ENCODE results near the gene HLA-A.

Gene HLA-A

DNA sequence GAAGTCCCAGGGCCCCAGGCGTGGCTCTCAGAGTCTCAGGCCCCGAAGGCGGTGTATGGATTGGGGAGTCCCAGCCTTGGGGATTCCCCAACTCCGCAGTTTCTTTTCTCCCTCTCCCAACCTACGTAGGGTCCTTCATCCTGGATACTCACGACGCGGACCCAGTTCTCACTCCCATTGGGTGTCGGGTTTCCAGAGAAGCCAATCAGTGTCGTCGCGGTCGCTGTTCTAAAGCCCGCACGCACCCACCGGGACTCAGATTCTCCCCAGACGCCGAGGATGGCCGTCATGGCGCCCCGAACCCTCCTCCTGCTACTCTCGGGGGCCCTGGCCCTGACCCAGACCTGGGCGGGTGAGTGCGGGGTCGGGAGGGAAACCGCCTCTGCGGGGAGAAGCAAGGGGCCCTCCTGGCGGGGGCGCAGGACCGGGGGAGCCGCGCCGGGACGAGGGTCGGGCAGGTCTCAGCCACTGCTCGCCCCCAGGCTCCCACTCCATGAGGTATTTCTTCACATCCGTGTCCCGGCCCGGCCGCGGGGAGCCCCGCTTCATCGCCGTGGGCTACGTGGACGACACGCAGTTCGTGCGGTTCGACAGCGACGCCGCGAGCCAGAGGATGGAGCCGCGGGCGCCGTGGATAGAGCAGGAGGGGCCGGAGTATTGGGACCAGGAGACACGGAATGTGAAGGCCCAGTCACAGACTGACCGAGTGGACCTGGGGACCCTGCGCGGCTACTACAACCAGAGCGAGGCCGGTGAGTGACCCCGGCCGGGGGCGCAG lies at the start of gene HLA-A:
Gene HLA-A, plus strand, starts transcription at position 258 of the 778 bp plus-strand sequence. Its CDS starts 22 bp downstream, at position 280.
- H3K4me1 ChIP-seq (ENCODE audit: control insufficient read depth, insufficient read depth, low read length): peaks cover 6% of the 10 kb centered on the region
- H3K27me3 ChIP-seq (ENCODE audit: control insufficient read depth, insufficient read depth, low read length): no peaks in the 10 kb centered on the region
- no peaks in the 10 kb centered on the region for H3K9me3 ChIP-seq (ENCODE audit: control insufficient read depth, low read length)
- peak within 1 kb of the TSS; percentile 98 for H3K9ac ChIP-seq (ENCODE audit: low read length)
- peaks cover 10% of the 10 kb centered on the region for H3K36me3 ChIP-seq (ENCODE audit: control insufficient read depth, insufficient read depth, low read length)
- H3K4me3 ChIP-seq (ENCODE audit: low read length): peak within 1 kb of the TSS; percentile 83

GRCh38 chr6:29892696-29893095 lies 49.6 kb upstream of the HLA-A start:
- no peaks in the 10 kb centered on the region for H3K27me3 ChIP-seq (ENCODE audit: control insufficient read depth, insufficient read depth, low read length)
- H3K9me3 ChIP-seq (ENCODE audit: control insufficient read depth, low read length): no peaks in the 10 kb centered on the region
- peaks cover 4% of the 10 kb centered on the region for H3K4me1 ChIP-seq (ENCODE audit: control insufficient read depth, insufficient read depth, low read length)
- H3K4me3 ChIP-seq (ENCODE audit: low read length): no peak overlapping the region
- no peaks in the 10 kb centered on the region for H3K36me3 ChIP-seq (ENCODE audit: control insufficient read depth, insufficient read depth, low read length)
- H3K9ac ChIP-seq (ENCODE audit: low read length): no peak overlapping the region

- H3K27me3 ChIP-seq (ENCODE audit: control insufficient read depth, insufficient read depth, low read length): no peaks in the 10 kb centered on the region
- H3K9me3 ChIP-seq (ENCODE audit: control insufficient read depth, low read length): no peaks in the 10 kb centered on the region
- H3K4me1 ChIP-seq (ENCODE audit: control insufficient read depth, insufficient read depth, low read length): no peaks in the 10 kb centered on the region
- H3K36me3 ChIP-seq (ENCODE audit: control insufficient read depth, insufficient read depth, low read length): no peaks in the 10 kb centered on the region
- H3K4me3 ChIP-seq (ENCODE audit: low read length): no peak overlapping the region
- H3K9ac ChIP-seq (ENCODE audit: low read length): no peak overlapping the region
Observed at GRCh38 chr6:29899281-29899680, 43.1 kb upstream of the HLA-A start.

GRCh38 chr6:29905286-29905685 lies 37.0 kb upstream of the HLA-A start:
- H3K9me3 ChIP-seq (ENCODE audit: control insufficient read depth, low read length): no peaks in the 10 kb centered on the region
- H3K4me3 ChIP-seq (ENCODE audit: low read length): no peak overlapping the region
- H3K27me3 ChIP-seq (ENCODE audit: control insufficient read depth, insufficient read depth, low read length): no peaks in the 10 kb centered on the region
- no peaks in the 10 kb centered on the region for H3K4me1 ChIP-seq (ENCODE audit: control insufficient read depth, insufficient read depth, low read length)
- H3K9ac ChIP-seq (ENCODE audit: low read length): no peak overlapping the region
- H3K36me3 ChIP-seq (ENCODE audit: control insufficient read depth, insufficient read depth, low read length): no peaks in the 10 kb centered on the region

- no peak overlapping the region for H3K4me3 ChIP-seq (ENCODE audit: low read length)
- H3K36me3 ChIP-seq (ENCODE audit: control insufficient read depth, insufficient read depth, low read length): no peaks in the 10 kb centered on the region
- H3K27me3 ChIP-seq (ENCODE audit: control insufficient read depth, insufficient read depth, low read length): no peaks in the 10 kb centered on the region
- no peak overlapping the region for H3K9ac ChIP-seq (ENCODE audit: low read length)
- H3K9me3 ChIP-seq (ENCODE audit: control insufficient read depth, low read length): no peaks in the 10 kb centered on the region
- no peaks in the 10 kb centered on the region for H3K4me1 ChIP-seq (ENCODE audit: control insufficient read depth, insufficient read depth, low read length)
Observed at GRCh38 chr6:29907637-29908340, 34.5 kb upstream of the HLA-A start.

DNA sequence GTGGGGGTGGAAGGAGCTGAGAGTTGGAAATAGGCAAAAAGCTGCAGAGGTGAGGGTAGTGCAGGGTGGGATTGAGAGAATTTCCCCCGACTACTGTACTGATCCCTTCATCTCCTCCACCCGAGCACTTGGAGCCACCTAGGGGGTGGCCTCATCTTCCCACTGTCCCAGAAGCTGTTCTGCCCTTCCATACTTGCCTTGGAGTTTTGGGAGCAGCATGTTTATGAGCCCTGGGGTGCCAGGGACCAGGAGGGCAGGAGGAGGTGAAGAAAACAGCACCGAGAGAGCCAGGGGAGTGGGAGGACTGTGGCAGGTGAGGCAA lies 34.0 kb upstream of the HLA-A start:
- H3K4me3 ChIP-seq (ENCODE audit: low read length): no peak overlapping the region
- H3K9me3 ChIP-seq (ENCODE audit: control insufficient read depth, low read length): no peaks in the 10 kb centered on the region
- no peaks in the 10 kb centered on the region for H3K27me3 ChIP-seq (ENCODE audit: control insufficient read depth, insufficient read depth, low read length)
- H3K36me3 ChIP-seq (ENCODE audit: control insufficient read depth, insufficient read depth, low read length): no peaks in the 10 kb centered on the region
- H3K4me1 ChIP-seq (ENCODE audit: control insufficient read depth, insufficient read depth, low read length): no peaks in the 10 kb centered on the region
- no peak overlapping the region for H3K9ac ChIP-seq (ENCODE audit: low read length)

DNA sequence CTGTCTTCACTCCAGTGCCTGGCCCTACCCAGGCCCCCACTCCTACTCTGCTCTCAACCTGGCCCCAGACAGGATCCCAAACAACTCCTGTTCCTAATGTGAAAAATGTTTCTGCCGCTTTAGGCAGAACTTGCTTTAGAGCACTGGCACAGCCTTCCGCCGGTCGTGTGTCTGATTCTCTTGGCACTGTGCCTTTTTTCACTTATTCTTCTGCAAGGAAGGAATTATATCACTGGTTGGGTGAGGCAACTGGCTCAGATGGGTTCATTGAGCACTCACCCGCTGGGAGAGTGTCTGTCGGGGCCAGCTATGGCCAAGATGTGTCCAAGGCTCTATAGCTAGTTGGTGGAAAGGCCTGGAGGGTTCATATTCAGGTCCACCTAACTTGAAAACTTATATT lies 33.6 kb upstream of the HLA-A start:
- Histone ChIP-seq H3K36me3 (ENCODE audit: control insufficient read depth, insufficient read depth, low read length) (no peaks in the 10 kb centered on the region), H3K9me3 (ENCODE audit: control insufficient read depth, low read length) (no peaks in the 10 kb centered on the region), H3K27me3 (ENCODE audit: control insufficient read depth, insufficient read depth, low read length) (no peaks in the 10 kb centered on the region), H3K9ac (ENCODE audit: low read length) (no peak overlapping the region), H3K4me1 (ENCODE audit: control insufficient read depth, insufficient read depth, low read length) (no peaks in the 10 kb centered on the region), H3K4me3 (ENCODE audit: low read length) (no peak overlapping the region)

GRCh38 chr6:29909985-29910384 lies 32.3 kb upstream of the HLA-A start:
- no peaks in the 10 kb centered on the region for H3K36me3 ChIP-seq (ENCODE audit: control insufficient read depth, insufficient read depth, low read length)
- H3K9ac ChIP-seq (ENCODE audit: low read length): no peak overlapping the region
- H3K4me1 ChIP-seq (ENCODE audit: control insufficient read depth, insufficient read depth, low read length): no peaks in the 10 kb centered on the region
- no peaks in the 10 kb centered on the region for H3K9me3 ChIP-seq (ENCODE audit: control insufficient read depth, low read length)
- H3K27me3 ChIP-seq (ENCODE audit: control insufficient read depth, insufficient read depth, low read length): no peaks in the 10 kb centered on the region
- H3K4me3 ChIP-seq (ENCODE audit: low read length): no peak overlapping the region

GRCh38 chr6:29912840-29913239 lies 29.5 kb upstream of the HLA-A start:
- H3K9me3 ChIP-seq (ENCODE audit: control insufficient read depth, low read length): no peaks in the 10 kb centered on the region
- no peaks in the 10 kb centered on the region for H3K27me3 ChIP-seq (ENCODE audit: control insufficient read depth, insufficient read depth, low read length)
- H3K9ac ChIP-seq (ENCODE audit: low read length): no peak overlapping the region
- H3K4me1 ChIP-seq (ENCODE audit: control insufficient read depth, insufficient read depth, low read length): no peaks in the 10 kb centered on the region
- H3K4me3 ChIP-seq (ENCODE audit: low read length): no peak overlapping the region
- no peaks in the 10 kb centered on the region for H3K36me3 ChIP-seq (ENCODE audit: control insufficient read depth, insufficient read depth, low read length)

GRCh38 chr6:29916741-29917140 lies 25.6 kb upstream of the HLA-A start:
- H3K4me1 ChIP-seq (ENCODE audit: control insufficient read depth, insufficient read depth, low read length): no peaks in the 10 kb centered on the region
- H3K4me3 ChIP-seq (ENCODE audit: low read length): no peak overlapping the region
- no peaks in the 10 kb centered on the region for H3K36me3 ChIP-seq (ENCODE audit: control insufficient read depth, insufficient read depth, low read length)
- no peak overlapping the region for H3K9ac ChIP-seq (ENCODE audit: low read length)
- no peaks in the 10 kb centered on the region for H3K9me3 ChIP-seq (ENCODE audit: control insufficient read depth, low read length)
- no peaks in the 10 kb centered on the region for H3K27me3 ChIP-seq (ENCODE audit: control insufficient read depth, insufficient read depth, low read length)

DNA sequence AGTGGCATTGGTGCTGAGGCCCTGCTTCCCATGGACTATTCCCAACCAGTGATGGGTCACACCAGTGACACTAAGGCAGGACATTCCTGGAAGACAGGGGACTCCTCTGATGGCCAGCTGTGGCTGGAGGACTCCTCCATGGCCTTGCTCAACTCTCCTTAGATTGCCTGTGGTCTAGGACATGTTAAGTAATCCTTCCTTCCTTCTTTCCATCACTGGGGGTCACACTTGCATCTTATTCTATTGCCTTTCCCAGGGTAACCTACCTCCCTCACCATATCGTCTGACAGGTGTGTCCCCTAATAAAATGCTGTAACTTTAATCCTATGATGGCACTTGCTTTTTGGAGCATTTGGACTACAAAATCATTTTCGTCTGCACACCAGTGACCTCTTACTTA lies 24.5 kb upstream of the HLA-A start:
- Histone ChIP-seq H3K9me3 (ENCODE audit: control insufficient read depth, low read length) (no peaks in the 10 kb centered on the region), H3K36me3 (ENCODE audit: control insufficient read depth, insufficient read depth, low read length) (no peaks in the 10 kb centered on the region), H3K27me3 (ENCODE audit: control insufficient read depth, insufficient read depth, low read length) (no peaks in the 10 kb centered on the region), H3K4me3 (ENCODE audit: low read length) (no peak overlapping the region), H3K9ac (ENCODE audit: low read length) (no peak overlapping the region), H3K4me1 (ENCODE audit: control insufficient read depth, insufficient read depth, low read length) (no peaks in the 10 kb centered on the region)

DNA sequence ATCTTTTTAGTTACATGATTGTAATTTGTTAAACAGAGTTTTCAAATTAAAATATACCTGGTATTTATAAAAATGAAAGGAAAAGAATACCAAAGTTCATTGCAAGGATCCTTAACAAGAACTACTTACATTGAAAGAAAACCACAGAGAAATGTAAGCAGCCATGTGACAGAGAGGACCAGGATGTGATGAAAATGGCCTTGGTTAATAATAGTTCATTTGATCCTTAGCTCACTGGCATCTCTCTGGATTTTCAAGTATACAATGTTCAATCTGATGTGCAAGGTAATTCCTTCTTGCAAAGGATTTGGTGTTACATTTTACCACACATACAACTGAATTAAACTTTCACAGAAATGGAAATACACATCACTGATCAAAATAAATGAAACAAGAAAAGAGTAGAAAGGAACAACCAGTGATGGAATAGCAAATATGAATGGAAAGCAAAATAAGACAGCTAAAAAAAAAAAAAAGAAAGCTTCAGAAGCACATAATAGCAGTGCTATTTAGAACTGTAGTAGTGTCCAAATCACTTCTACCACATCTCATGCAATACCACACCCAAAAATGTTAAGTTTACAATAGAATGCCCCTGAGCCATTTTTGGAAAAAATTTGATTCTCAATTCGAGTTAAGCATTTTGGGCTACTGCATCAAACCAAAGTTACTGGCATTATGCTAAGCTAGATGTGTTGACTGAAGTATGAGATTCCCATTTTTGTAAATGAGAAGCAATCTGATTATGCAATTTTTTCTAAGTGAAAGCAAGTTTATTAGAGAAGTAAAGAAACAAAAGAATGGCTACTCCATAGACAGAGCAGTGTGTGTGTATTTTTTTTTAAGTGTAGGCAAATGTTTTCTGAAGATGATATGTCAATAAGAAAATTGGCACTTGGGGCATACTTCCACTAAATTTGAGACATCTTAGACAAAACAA lies 22.6 kb upstream of the HLA-A start:
- Histone ChIP-seq H3K9ac (ENCODE audit: low read length) (no peak overlapping the region), H3K9me3 (ENCODE audit: control insufficient read depth, low read length) (no peaks in the 10 kb centered on the region), H3K4me1 (ENCODE audit: control insufficient read depth, insufficient read depth, low read length) (no peaks in the 10 kb centered on the region), H3K36me3 (ENCODE audit: control insufficient read depth, insufficient read depth, low read length) (no peaks in the 10 kb centered on the region), H3K4me3 (ENCODE audit: low read length) (no peak overlapping the region), H3K27me3 (ENCODE audit: control insufficient read depth, insufficient read depth, low read length) (no peaks in the 10 kb centered on the region)

Data from mucosa of stomach (tissue), 1 donor.